IMR-90 (cell line): ENCODE measurements around the gene RECQL5.

Experiments used
- BHLHE40 ChIP-seq: fragments of 150-350 bp; IDR thresholded peaks from 2 replicates; pipeline ENCODE4 v1.6.1; 2016; ENCODE audit warnings: mild to moderate bottlenecking, low read depth, low read length
- CEBPB ChIP-seq: IDR thresholded peaks from 2 replicates; pipeline ENCODE4 v1.6.1; 2012; ENCODE audit warnings: low read depth, low read length, improper control_type of control experiment
- CHD1 ChIP-seq: IDR thresholded peaks from 2 replicates; pipeline ENCODE4 v1.6.1; 2012; ENCODE audit warnings: low read depth, low read length, improper control_type of control experiment
- ELK1 ChIP-seq: fragments of 150-350 bp; IDR thresholded peaks from 2 replicates; pipeline ENCODE4 v1.6.1; 2016; ENCODE audit warnings: low read depth, mild to moderate bottlenecking, low read length, moderate library complexity, borderline replicate concordance
- FOS ChIP-seq: fragments of 150-350 bp; IDR thresholded peaks from 2 replicates; pipeline ENCODE4 v1.6.1; 2016; ENCODE audit warnings: low read depth, low read length
- MAFK ChIP-seq: IDR thresholded peaks from 2 replicates; pipeline ENCODE4 v1.6.1; 2012; ENCODE audit warnings: low read depth, low read length, improper control_type of control experiment
- MAZ ChIP-seq: IDR thresholded peaks from 2 replicates; pipeline ENCODE4 v1.6.1; 2012; ENCODE audit warnings: low read depth, mild to moderate bottlenecking, low read length, improper control_type of control experiment, moderate library complexity, borderline replicate concordance
- MXI1 ChIP-seq: IDR thresholded peaks from 2 replicates; pipeline ENCODE4 v1.6.1; 2012; ENCODE audit warnings: low read depth, mild to moderate bottlenecking, low read length, moderate library complexity, borderline replicate concordance
- NFE2L2 ChIP-seq: fragments of 150-350 bp; IDR thresholded peaks from 2 replicates; pipeline ENCODE4 v1.6.1; 2016; ENCODE audit warnings: low read depth, mild to moderate bottlenecking, low read length
- POLR2A ChIP-seq: IDR thresholded peaks from 2 replicates; pipeline ENCODE4 v1.6.1; 2012; ENCODE audit warnings: mild to moderate bottlenecking, low read depth, low read length
- RCOR1 ChIP-seq: IDR thresholded peaks from 2 replicates; pipeline ENCODE4 v1.6.1; 2012; ENCODE audit warnings: mild to moderate bottlenecking, low read length, improper control_type of control experiment; ENCODE audit not compliant: insufficient replicate concordance
- SMC3 ChIP-seq: fragments of 150-350 bp; IDR thresholded peaks from 2 replicates; pipeline ENCODE4 v1.6.1; 2016; ENCODE audit warnings: low read depth, mild to moderate bottlenecking, antibody characterized with exemption, low read length, moderate library complexity
- TF ChIP-seq, protein P1 (sequence below): conservative IDR thresholded peaks from 2 replicates; pipeline ENCODE4 v1.5.1; 2012; ENCODE audit warnings: mild to moderate bottlenecking, low read depth, low read length, improper control_type of control experiment
- TF ChIP-seq, protein P2 (sequence below): fragments of 150-350 bp; IDR thresholded peaks from 2 replicates; pipeline ENCODE4 v1.6.1; 2017; ENCODE audit warnings: mild to moderate bottlenecking, antibody characterized with exemption, low read length, low read depth

DNA sequence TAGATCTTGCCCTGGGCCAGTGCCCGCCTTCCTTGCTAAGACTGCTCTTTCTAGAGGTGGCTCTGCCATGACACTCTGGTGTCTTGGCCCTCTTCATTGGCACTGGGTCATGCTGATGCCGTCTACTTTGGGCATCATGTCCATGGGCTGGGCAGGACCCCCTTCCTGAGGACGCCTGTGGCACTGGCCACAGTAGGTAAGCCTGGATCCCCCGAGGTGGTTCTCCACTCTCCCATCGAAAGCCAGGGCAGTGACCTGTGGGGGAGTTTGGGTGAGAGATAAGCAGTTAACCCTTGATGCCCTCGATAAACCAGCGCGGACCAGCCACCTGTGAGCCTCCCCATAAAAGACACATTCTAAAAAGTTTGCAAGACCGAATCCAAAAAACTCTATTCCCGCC lies 34.3 kb upstream of the RECQL5 start:
- TF ChIP-seq ELK1 (no peak), POLR2A (no peak), RCOR1 (no peak), CHD1 (no peak), NFE2L2 (no peak), MAZ (no peak), MAFK (no peak), SMC3 (no peak), MXI1 (no peak), FOS (no peak), CEBPB (no peak), BHLHE40 (no peak)
- TF ChIP-seq, protein P1, sequence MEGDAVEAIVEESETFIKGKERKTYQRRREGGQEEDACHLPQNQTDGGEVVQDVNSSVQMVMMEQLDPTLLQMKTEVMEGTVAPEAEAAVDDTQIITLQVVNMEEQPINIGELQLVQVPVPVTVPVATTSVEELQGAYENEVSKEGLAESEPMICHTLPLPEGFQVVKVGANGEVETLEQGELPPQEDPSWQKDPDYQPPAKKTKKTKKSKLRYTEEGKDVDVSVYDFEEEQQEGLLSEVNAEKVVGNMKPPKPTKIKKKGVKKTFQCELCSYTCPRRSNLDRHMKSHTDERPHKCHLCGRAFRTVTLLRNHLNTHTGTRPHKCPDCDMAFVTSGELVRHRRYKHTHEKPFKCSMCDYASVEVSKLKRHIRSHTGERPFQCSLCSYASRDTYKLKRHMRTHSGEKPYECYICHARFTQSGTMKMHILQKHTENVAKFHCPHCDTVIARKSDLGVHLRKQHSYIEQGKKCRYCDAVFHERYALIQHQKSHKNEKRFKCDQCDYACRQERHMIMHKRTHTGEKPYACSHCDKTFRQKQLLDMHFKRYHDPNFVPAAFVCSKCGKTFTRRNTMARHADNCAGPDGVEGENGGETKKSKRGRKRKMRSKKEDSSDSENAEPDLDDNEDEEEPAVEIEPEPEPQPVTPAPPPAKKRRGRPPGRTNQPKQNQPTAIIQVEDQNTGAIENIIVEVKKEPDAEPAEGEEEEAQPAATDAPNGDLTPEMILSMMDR: no peak
- TF ChIP-seq, protein P2, sequence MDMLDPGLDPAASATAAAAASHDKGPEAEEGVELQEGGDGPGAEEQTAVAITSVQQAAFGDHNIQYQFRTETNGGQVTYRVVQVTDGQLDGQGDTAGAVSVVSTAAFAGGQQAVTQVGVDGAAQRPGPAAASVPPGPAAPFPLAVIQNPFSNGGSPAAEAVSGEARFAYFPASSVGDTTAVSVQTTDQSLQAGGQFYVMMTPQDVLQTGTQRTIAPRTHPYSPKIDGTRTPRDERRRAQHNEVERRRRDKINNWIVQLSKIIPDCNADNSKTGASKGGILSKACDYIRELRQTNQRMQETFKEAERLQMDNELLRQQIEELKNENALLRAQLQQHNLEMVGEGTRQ: no peak
